Neuronal stem cell (in vitro differentiated cells): Measurements from ENCODE around the gene FBXO7.

Experiments used
- DNase-seq: peaks from one replicate; pipeline ENCODE4 v3.0.0-alpha.2; 2013; ENCODE audit warnings: low spot score
- H2AFZ ChIP-seq: one replicate; pipeline ENCODE4 v1.6.1; 2013; ENCODE audit warnings: mild to moderate bottlenecking, low read length, inconsistent platforms
- H2AK5ac ChIP-seq: 2 replicates; pipeline ENCODE4 v1.6.1; 2013; ENCODE audit warnings: low read depth, mild to moderate bottlenecking, inconsistent platforms, low read length, moderate library complexity, mixed read lengths
- H2BK120ac ChIP-seq: 2 replicates; pipeline ENCODE4 v1.6.1; 2013; ENCODE audit warnings: low read depth, mild to moderate bottlenecking, inconsistent platforms, low read length, moderate library complexity, mixed read lengths
- H2BK12ac ChIP-seq: one replicate; pipeline ENCODE4 v1.6.1; 2013; ENCODE audit warnings: low read length, inconsistent platforms
- H2BK15ac ChIP-seq: 2 replicates; pipeline ENCODE4 v1.6.1; 2013; ENCODE audit warnings: mild to moderate bottlenecking, low read length, inconsistent platforms, mixed read lengths
- H2BK5ac ChIP-seq: one replicate; pipeline ENCODE4 v1.6.1; 2013; ENCODE audit warnings: inconsistent platforms, mild to moderate bottlenecking, low read length, moderate library complexity
- H3K14ac ChIP-seq: one replicate; pipeline ENCODE4 v1.6.1; 2013; ENCODE audit warnings: low read length, inconsistent platforms
- H3K18ac ChIP-seq: 2 replicates; pipeline ENCODE4 v1.6.1; 2013; ENCODE audit warnings: low read length, inconsistent platforms
- H3K23ac ChIP-seq: 2 replicates; pipeline ENCODE4 v1.6.1; 2013; ENCODE audit warnings: low read depth, mild to moderate bottlenecking, mixed read lengths, low read length, inconsistent platforms; ENCODE audit not compliant: poor library complexity
- H3K27ac ChIP-seq: replicated peaks from 3 replicates; pipeline ENCODE4 v1.5.1; 2013; ENCODE audit warnings: low read length, inconsistent platforms
- H3K27me3 ChIP-seq, 3 experiments: 2 replicates each; pipeline ENCODE4 v1.6.1; 2013; ENCODE audit warnings: low read length in 3 of 3, mild to moderate bottlenecking in 2 of 3, inconsistent platforms in 1 of 3, low read depth in 1 of 3, mixed read lengths in 1 of 3, moderate library complexity in 1 of 3; ENCODE audit not compliant: control insufficient read depth in 3 of 3, insufficient read depth in 3 of 3
- H3K36me3 ChIP-seq, 2 donors: replicated peaks in 1 of 2; 2 replicates each; pipeline ENCODE4 v1.6.1; 2013; ENCODE audit warnings: low read length in 2 of 2; ENCODE audit not compliant: control insufficient read depth in 2 of 2, insufficient read depth in 2 of 2
- H3K4ac ChIP-seq: 2 replicates; pipeline ENCODE4 v1.6.1; 2013; ENCODE audit warnings: inconsistent platforms, mild to moderate bottlenecking, low read length, moderate library complexity
- H3K4me1 ChIP-seq, 2 donors: 1 replicate in 1 of 2; 2 replicates in 1 of 2; pipeline ENCODE4 v1.6.1; 2013; ENCODE audit warnings: low read length in 2 of 2, low read depth in 1 of 2; ENCODE audit not compliant: control insufficient read depth in 2 of 2, insufficient read depth in 1 of 2
- H3K4me2 ChIP-seq: one replicate; pipeline ENCODE4 v1.6.1; 2013; ENCODE audit warnings: mild to moderate bottlenecking, low read length, inconsistent platforms; ENCODE audit not compliant: insufficient read depth, poor library complexity, severe bottlenecking
- H3K4me3 ChIP-seq, 2 donors: 2 replicates each; pipeline ENCODE4 v1.5.1; 2013; ENCODE audit warnings: low read length in 2 of 2, mild to moderate bottlenecking in 2 of 2, inconsistent platforms in 1 of 2, moderate library complexity in 1 of 2
- H3K79me1 ChIP-seq: one replicate; pipeline ENCODE4 v1.6.1; 2013; ENCODE audit warnings: low read depth, mild to moderate bottlenecking, inconsistent platforms, low read length, moderate library complexity
- H3K9ac ChIP-seq: one replicate; pipeline ENCODE4 v1.6.1; 2013; ENCODE audit warnings: mild to moderate bottlenecking, low read depth, low read length, inconsistent platforms; ENCODE audit not compliant: poor library complexity
- H3K9me3 ChIP-seq, 2 donors: replicated peaks in 1 of 2; 2 replicates each; pipeline versions ENCODE3 to v1.6.1; 2013; ENCODE audit warnings: low read length in 2 of 2, mild to moderate bottlenecking in 2 of 2, inconsistent platforms in 1 of 2, low read depth in 1 of 2, mixed read lengths in 1 of 2, moderate library complexity in 1 of 2; ENCODE audit not compliant: control insufficient read depth in 2 of 2, insufficient read depth in 1 of 2
- H4K8ac ChIP-seq: one replicate; pipeline ENCODE4 v1.6.1; 2013; ENCODE audit warnings: low read depth, mild to moderate bottlenecking, inconsistent platforms, low read length, moderate library complexity
- H4K91ac ChIP-seq: one replicate; pipeline ENCODE4 v1.6.1; 2013; ENCODE audit warnings: low read length, low read depth, mild to moderate bottlenecking, inconsistent platforms; ENCODE audit not compliant: poor library complexity
- WGBS, 2 donors: extraction: QIAGEN DNeasy Blood & Tissue Kit; methylation state at CpG; one replicate each; pipeline ENCODE4 v1.1.7; 2013; ENCODE audit warnings: missing lambda C conversion rate in 2 of 2, mixed read lengths in 1 of 2; ENCODE audit not compliant: insufficient read length in 2 of 2, insufficient replicate concordance in 1 of 2; ENCODE audit errors: extremely low coverage in 2 of 2; 5-methylcytosine and 5-hydroxymethylcytosine counted together

FBXO7 gene

GRCh38 chr22:32493551-32493950, 18.9 kb downstream of the FBXO7 start:
- Histone ChIP-seq H3K9me3 (no peaks in the 10 kb centered on the region), H3K23ac (no peak overlapping the region), H4K8ac (no peak overlapping the region), H3K4me3 (no peak overlapping the region), H3K79me1 (no peaks in the 10 kb centered on the region), H3K9ac (no peak overlapping the region), H2BK120ac (no peak overlapping the region), H4K91ac (no peak overlapping the region), H2AK5ac (no peak overlapping the region), H2BK5ac (no peak overlapping the region), H3K4ac (no peak overlapping the region), H3K27ac (no peak overlapping the region), H3K4me2 (no peak overlapping the region), H3K14ac (no peak overlapping the region), H3K27me3 (no peaks in the 10 kb centered on the region), H3K18ac (no peak overlapping the region), H3K4me1 (no peaks in the 10 kb centered on the region), H2BK12ac (no peak overlapping the region), H3K36me3 (peaks cover 12 to 100% of the 10 kb centered on the region in 2 donors), H2BK15ac (no peak overlapping the region), H2AFZ (no peak overlapping the region)
- WGBS, 2 donors = no CpG with 5 or more reads among the region's 2 CpGs
- DNase-seq = no peak

GRCh38 chr22:32494971-32495370, 20.4 kb downstream of the FBXO7 start:
- H4K91ac ChIP-seq = no peak overlapping the region
- H2BK120ac ChIP-seq = no peak overlapping the region
- no peak overlapping the region for H3K23ac ChIP-seq
- H4K8ac ChIP-seq = no peak overlapping the region
- no peak overlapping the region for H2BK12ac ChIP-seq
- no peaks in the 10 kb centered on the region for H3K79me1 ChIP-seq
- no peak overlapping the region for H3K9ac ChIP-seq
- peaks cover 14 to 100% of the 10 kb centered on the region in 2 donors for H3K36me3 ChIP-seq
- H3K9me3 ChIP-seq = no peaks in the 10 kb centered on the region
- no peak for DNase-seq
- H2AFZ ChIP-seq = no peak overlapping the region
- peaks cover 0 to 6% (median 0%) of the 10 kb centered on the region in 3 experiments for H3K27me3 ChIP-seq
- no peak overlapping the region for H3K27ac ChIP-seq
- no peak overlapping the region for H2BK15ac ChIP-seq
- H3K4me2 ChIP-seq = no peak overlapping the region
- no peak overlapping the region for H2BK5ac ChIP-seq
- H3K4ac ChIP-seq = no peak overlapping the region
- no peak overlapping the region for H3K14ac ChIP-seq
- WGBS, 2 donors = no CpG with 5 or more reads among the region's 4 CpGs
- no peak overlapping the region for H3K4me3 ChIP-seq
- H2AK5ac ChIP-seq = no peak overlapping the region
- H3K4me1 ChIP-seq = no peaks in the 10 kb centered on the region
- H3K18ac ChIP-seq = no peak overlapping the region

GRCh38 chr22:32499666-32500065, 25.1 kb downstream of the FBXO7 start:
- WGBS, 2 donors = no CpG with 5 or more reads among the region's 3 CpGs
- H2AFZ ChIP-seq = no peak overlapping the region

GRCh38 chr22:32501836-32502752, 27.5 kb downstream of the FBXO7 start:
- Histone ChIP-seq H2AK5ac (no peak overlapping the region), H3K9me3 (no peaks in the 10 kb centered on the region), H4K91ac (no peak overlapping the region), H3K4me3 (no peak overlapping the region), H3K27me3 (peaks cover 0 to 19% (median 0%) of the 10 kb centered on the region in 3 experiments), H3K23ac (no peak overlapping the region), H3K14ac (no peak overlapping the region), H3K9ac (no peak overlapping the region), H3K4ac (no peak overlapping the region), H2BK15ac (no peak overlapping the region), H2BK5ac (no peak overlapping the region), H3K27ac (peak overlapping the region; percentile 55), H3K79me1 (no peaks in the 10 kb centered on the region), H3K18ac (peak overlapping the region; percentile 1), H2AFZ (no peak overlapping the region), H4K8ac (no peak overlapping the region), H3K4me2 (no peak overlapping the region), H2BK120ac (no peak overlapping the region), H3K36me3 (peaks cover 6 to 30% of the 10 kb centered on the region in 2 donors), H3K4me1 (peaks cover 0 to 6% of the 10 kb centered on the region in 2 donors), H2BK12ac (no peak overlapping the region)
- DNase-seq = peak; percentile 64
- no CpG with 5 or more reads among the region's 9 CpGs for WGBS, 2 donors

More at GRCh38 chr22:32499666-32500065, 25.1 kb downstream of the FBXO7 start:
- Histone ChIP-seq H3K23ac (no peak overlapping the region), H3K36me3 (peaks cover 9 to 54% of the 10 kb centered on the region in 2 donors), H2BK12ac (no peak overlapping the region), H4K8ac (no peak overlapping the region), H3K4me1 (peaks cover 0 to 6% of the 10 kb centered on the region in 2 donors), H3K9me3 (no peaks in the 10 kb centered on the region), H2AK5ac (no peak overlapping the region), H3K4ac (no peak overlapping the region), H2BK5ac (no peak overlapping the region), H3K14ac (no peak overlapping the region), H3K4me2 (no peak overlapping the region), H2BK15ac (no peak overlapping the region), H3K27me3 (peaks cover 0 to 19% (median 0%) of the 10 kb centered on the region in 3 experiments), H3K9ac (no peak overlapping the region), H2BK120ac (no peak overlapping the region), H3K18ac (no peak overlapping the region), H3K79me1 (no peaks in the 10 kb centered on the region), H3K4me3 (no peak overlapping the region), H3K27ac (no peak overlapping the region), H4K91ac (no peak overlapping the region)
- no peak for DNase-seq
